DMS114 treated with DMSO at 0.1 percent for 48 hours (cell line): Measurements from ENCODE around the gene HTR2C.
"Not testable (repeated sequence)": the region's sequence is repeated elsewhere in the genome, so short reads cannot be mapped to it uniquely, and the experiment has no call there.

ENCODE experiments used
- DNase-seq: peaks from one replicate; lab custom pipeline; 2025; ENCODE audit not compliant: unreplicated experiment; lab: John Stamatoyannopoulos, UW

HTR2C gene

DNA sequence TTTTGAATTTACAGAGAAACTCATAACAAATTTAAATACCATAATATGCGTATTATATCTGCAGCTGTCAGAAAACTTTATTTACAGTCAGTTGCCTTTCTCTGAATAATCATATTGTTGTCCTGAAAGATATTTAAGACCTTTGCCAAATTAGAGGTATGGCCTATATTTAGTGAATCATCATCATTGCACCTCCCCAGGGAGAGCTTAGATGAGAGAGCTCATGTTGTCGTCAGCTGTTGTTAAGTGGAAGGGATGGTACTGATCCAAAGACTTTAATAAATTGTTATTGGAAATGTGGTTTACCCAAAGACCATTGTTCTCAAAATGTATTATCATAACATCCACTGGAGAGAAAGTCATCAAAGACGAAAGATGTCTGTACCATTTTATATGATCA lies 128.6 kb downstream of the HTR2C start:
- DNase-seq: no peak

DNA sequence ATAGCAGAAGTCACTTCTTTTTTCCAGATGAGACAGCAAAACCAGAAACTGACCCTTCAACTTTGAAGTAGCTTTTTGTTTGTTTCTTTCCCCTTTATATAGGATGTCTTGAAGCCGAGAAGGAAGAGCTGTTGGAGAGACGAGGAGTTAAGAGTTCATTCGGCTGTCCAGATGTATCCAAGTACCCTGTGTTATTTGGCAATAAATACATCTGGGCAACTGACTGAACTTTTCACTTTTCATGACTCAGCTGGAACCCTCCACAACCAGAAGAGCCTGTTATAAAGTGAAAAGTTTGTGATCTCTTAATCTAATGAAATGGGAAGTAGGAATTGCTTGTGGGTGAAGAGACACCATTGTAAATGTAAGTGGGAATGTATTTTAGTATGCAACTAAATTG lies 131.2 kb downstream of the HTR2C start:
- no peak for DNase-seq

DNA sequence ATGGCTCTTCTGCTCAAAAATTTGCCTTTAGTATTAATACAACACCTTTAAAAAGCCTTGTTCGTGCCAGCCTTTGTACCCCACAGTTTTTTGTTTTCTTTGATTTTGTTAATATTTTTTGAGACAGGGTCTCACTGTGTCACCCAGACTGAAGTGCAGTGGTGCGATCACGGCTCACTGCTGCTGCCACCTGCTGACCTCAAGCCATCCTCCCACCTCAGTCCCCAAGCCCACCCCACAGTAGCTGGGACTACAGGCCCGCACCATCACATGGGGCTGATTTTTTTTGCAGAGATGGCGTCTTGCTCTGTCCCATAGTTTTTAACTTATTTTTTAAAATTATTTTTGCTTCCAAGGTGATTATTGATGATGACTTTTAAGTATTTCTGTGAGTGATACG lies 134.0 kb downstream of the HTR2C start:
- no peak for DNase-seq

DNA sequence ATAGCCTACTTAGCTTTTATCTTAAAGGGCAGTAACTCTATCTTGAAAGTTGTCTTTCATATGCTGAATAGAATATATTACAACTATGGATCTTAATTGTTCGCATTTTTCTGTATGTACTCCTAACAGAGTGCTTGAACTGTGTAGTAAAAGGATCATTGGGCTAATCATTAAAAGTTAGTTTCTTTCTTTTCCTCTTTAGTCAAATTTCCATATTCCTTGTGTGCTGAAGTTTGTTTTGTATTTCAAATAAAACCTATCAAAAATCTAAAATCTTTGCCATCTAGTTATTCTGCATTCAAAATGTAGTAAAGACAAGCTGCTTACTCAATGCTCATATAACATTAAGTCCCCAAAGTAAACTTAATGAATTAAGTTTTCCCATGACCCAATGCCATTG lies 182.7 kb downstream of the HTR2C start:
- DNase-seq: no peak

DNA sequence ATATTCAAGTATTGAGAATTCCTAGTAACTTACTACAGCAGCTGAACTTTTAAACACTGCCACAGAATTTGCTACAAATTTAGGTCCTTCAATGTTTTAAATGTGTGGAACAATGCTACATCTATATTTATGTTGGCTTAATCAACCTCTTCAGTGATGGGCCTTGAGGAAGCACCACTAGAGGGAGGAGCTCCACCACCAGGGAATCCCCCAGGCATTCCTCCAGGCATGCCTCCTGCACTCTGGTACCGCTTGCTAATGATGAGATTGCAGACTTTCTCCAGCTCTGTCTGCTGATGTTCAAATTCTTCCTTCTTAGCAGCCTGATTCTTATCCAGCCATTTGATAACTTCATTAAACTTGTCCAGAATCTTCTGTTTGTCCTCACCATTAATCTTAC lies 190.8 kb downstream of the HTR2C start:
- DNase-seq: no peak

DNA sequence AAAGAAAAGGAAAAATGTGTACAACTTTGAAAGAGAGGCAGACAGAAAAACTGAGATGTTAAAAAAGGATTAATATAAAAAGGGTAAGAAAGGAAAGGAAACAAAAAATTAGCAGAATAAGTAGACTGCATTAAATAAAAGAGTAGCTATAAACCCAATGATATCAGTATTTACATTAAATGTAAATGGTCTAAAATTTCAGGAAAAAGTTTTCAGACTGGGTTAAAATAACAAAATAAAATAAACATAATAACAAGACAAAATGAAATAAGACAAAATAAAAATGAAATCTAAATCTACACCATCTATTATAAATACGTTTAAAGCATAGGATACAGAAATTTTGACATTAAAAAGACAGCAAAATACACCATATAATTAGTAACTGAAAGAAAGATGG lies 199.0 kb downstream of the HTR2C start:
- no peak for DNase-seq

DNA sequence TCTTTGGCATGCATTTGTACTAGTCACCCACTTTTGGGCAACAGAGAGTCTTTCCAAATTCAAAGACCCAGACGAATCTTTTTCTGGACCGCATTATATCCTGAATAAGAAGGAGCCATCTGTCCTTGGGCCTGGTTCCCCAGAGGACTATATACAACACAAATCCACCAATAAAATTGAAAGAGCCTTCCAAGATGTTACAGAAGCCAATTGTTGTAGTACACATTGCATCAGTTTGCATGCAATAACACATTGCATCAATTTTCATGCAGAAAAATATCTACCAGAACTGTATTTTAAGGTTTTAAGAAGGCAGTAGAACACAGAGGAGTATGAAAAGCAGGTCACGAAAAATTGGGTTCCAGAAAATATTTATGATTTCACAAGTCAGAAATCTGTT lies 203.2 kb downstream of the HTR2C start:
- DNase-seq: no peak

DNA sequence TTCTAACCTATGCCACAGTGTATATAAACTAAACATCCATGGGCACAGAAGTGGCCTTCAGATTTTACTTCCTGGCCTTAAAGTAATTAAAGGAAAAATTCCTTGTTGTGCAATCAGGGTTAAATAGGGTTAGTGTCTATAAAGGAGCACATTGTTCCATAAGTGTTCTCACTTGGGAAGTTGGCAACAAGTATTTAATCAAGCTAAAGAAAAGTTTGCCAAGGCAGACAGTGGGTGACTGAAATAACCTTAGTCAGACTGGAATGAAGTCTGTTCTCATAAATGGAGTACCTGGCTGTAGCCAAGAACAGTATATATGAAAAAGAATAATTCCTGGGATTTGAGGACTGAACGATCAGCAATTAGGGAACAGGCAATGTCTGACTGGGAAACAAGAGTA lies 213.6 kb downstream of the HTR2C start:
- no peak for DNase-seq

DNA sequence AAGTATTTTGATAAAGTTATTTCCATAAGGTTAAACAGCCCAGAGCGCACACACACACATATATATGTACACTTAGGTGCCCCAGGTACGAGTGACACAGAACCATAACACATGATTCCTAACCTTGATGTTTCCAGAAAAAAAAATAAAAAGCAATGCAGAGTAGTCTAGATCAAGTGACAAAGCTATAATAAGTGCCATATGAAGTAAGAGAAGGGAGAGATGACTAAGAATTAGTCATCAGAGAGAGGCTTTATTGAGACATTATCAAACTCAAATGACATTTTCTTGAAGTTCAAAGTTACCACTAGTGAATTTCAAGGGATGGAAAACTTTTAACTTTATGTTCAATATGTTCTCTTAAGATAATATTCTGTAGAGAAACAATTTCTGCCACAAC lies 215.0 kb downstream of the HTR2C start:
- no peak for DNase-seq

DNA sequence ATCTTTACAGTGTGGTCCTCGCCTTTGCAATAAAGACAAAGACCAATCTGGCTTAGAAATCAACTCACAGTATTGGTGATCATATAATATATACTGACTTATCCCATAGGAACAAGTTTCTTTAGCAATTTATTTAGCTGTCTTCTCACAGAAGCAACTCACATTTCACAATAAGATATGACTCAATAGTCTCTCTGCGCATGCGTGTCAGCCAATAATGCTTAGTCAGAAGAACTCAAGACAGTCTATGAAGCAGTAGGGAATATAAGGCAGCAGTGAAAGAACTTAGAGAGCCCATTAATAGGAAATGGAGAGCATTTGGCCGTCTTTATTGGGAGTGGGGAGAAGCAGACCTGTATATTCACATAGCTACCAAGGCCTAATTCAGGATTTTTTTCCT lies 216.8 kb downstream of the HTR2C start:
- no peak for DNase-seq

DNA sequence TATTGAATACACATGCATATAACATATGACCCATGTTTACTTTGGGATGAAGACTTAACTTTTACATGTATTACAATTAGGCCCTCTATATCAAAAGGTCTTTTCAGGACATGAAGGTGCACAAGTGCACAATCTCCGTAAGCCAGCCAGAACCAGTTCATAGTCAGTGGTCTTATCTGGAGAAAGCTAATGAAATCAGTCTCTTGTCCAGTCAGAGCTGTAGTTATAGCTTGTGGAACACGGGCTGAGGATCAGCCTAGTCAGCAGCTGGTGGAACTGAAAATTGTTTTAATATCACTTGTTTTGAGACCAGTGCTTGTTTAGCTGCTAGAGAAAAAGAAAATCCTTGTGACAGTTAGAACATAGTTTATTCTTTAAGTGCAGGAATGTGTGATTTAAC lies 235.6 kb downstream of the HTR2C start:
- DNase-seq: no peak

DNA sequence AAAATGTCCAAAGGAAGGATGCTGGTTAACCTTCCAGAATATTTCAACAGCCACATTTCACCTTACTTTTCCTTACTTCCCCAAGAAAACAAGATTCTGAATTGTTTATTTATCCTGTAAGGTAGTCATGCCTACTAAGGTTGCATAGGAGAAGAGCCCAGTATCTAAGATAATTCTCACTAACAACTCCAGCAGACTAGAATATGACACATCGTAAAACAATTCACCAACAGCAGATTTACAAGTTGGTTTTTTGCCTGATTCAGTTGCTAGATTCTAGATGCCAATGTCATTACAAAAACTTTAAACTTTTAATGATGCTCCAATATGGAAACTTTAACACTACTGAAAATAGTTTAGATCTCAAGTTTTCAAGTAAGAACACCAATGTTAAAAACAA lies 257.2 kb downstream of the HTR2C start:
- DNase-seq: no peak

DNA sequence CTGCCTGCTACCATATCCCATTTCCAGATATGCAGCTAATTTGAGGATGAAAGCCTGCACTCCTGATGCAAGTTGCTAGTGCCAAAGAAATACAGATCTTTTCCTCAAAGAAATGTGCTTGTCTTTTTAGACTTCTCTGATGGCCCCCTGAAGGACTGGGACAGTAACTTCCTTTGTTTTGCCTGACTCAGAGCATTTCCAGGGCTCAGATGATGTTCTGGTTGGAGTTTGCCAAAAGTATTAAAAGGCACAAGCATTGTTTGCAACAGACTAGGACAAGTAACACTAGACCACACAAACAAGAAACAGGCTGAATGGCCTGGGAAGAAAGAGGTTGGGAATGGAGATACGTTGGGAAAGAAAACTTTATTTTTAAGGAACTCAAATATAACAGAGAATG lies 258.3 kb downstream of the HTR2C start:
- no peak for DNase-seq

DNA sequence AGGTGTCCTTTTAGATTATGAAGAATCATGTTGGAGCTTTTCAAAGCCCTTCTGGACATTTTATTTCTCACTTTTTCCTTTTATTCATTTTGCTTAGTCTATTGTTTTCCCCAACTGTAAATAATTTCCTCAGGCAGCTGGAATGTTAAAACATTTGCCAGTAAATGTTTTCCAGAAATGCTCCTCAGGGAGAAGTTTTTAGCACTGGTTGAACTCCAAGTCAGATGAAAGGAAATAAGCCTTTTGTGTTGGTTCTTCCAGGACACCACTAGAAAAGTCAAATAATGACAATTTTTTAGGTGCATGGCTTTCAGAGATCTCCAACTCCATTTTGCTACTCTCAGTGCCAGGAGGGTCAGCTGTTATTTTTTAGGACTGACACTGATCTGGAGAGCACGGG lies 305.6 kb downstream of the HTR2C start:
- no peak for DNase-seq

DNA sequence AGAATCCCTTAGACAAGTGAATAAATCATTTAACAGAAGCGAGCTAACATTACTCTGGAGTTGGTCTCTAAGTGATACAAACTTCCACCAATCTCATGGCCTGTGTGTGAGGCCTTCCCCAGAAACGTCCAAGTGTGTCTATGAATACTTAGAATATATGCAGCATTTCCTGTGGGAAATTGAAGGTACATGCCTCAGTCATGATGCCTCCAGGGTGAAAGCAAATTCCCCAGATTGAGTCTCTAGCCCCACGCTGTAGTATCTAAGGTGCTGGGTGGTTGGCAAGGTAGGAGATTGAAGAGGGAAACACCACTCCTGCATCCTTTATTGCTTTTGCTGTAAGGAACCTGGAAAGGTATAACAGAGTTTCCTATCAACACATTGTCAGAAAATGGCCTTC lies 319.7 kb downstream of the HTR2C start:
- no peak for DNase-seq

DNA sequence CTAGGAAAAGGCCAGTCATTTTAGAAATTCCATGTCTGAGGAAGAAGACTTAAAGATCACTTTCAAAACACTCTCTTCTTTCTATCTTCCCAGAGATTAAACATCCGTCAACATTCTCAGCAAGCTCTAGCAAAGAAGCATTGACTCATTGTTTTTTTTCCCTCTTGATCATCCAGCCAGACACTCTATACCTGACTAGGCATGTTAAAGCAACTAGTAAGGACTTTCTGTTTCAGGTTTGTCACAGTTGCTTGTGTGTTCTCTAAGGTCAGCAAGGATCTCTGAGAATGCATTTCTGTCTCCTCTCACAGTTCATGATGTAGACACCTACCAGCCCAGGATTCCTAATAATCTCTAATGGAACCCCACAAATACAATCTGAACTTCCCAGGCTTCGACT lies 321.4 kb downstream of the HTR2C start:
- DNase-seq: no peak

DNA sequence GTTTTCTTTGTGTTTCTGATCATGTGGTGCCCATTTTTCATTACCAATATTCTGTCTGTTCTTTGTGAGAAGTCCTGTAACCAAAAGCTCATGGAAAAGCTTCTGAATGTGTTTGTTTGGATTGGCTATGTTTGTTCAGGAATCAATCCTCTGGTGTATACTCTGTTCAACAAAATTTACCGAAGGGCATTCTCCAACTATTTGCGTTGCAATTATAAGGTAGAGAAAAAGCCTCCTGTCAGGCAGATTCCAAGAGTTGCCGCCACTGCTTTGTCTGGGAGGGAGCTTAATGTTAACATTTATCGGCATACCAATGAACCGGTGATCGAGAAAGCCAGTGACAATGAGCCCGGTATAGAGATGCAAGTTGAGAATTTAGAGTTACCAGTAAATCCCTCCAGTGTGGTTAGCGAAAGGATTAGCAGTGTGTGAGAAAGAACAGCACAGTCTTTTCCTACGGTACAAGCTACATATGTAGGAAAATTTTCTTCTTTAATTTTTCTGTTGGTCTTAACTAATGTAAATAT lies 323.2 kb downstream of the HTR2C start:
- DNase-seq: no peak

DNA sequence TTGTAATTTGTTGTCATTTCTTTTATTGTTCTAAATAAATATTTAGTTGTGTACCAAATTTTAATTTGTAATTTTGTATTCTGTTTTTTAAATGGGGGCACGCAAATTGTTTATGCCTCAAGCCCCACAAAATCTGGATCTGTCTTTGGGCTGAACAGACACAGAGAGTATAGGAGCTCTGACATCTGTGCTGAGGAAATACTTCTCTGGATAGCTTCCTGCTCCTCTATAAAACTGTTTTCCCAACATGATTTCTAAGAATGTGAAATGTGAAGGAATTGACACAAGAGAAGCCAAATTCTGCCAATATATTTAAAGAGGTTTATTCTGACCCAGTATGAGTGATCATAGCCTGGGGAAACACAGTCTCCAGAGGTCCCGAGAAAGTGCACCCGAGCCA lies 340.5 kb downstream of the HTR2C start:
- DNase-seq: no peak

DNA sequence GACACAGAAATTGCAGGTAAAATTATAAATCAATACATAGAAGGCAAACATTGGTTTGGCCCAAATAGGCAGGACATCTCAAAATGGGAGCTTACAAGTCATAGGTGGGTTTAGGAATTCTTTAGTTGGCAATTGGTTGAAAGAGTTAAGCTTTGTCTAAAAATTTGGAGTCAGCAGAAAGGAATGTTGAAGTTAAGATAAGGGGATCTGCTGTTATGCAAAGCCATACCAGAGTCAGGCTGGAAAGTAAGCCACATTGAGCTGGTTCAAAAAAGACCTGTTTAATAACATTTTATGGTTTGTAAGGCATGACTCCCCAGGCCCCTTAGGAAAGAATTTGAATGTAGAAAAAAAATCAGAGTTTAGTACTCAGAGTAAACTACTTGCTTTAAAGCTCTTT lies 341.0 kb downstream of the HTR2C start:
- no peak for DNase-seq

DNA sequence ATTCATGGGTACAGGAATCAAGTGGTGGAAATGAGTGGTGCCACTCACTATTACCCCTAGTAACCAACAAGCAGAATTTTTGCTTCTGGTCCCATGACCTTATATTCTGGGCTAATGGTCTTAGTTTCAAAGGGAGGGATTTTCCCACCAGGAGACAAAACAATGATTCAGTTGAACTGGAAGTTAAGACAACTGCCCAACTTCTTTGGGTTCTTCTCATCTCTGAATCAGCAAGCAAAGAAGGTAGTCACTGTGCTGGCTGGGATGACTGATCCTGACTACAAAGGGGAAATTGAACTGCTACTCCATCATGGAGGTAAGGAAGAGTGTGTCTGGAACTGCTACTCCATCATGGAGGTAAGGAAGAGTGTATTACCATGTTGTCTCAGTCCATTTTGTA lies 346.3 kb downstream of the HTR2C start:
- no peak for DNase-seq

DNA sequence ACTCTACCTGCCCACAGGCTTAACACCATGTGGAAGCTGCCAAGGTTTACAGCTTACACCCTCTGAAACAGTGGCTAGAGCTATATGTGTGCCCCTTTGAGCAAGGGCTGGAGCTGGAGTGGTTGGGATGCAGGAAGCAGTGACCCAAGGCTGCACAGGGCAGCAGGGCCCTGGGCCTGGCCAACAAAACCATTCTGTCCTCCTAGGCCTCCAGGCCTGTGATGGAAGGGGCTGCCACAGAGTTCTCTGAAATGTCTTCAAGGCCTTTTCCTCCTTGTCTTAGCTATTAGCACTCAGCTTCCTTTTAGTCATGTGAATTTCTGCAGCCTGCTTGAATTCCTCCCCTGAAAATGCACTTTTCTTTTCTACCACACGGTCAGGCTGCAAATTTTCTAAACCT lies 348.7 kb downstream of the HTR2C start:
- no peak for DNase-seq

DNA sequence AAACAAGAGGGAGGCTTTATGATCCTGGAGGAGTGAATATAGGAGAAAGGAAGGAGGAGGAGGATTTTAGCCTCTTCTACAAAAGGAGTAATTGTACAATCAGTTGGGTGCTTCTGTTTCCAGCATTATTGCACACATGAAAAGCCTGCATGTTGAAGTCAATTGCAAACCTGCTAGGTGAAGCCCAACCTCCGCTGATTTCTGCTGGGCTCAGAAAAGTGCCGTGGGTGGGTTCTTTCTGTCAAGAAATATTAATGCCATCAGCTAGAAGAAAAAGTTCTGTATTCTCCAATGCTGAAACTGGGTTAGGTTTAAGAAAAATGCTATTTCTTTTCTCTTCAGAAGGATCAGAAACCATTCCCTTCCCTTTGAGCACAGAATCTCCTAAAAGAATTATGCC lies 349.4 kb downstream of the HTR2C start:
- not testable (repeated sequence) for DNase-seq

DNA sequence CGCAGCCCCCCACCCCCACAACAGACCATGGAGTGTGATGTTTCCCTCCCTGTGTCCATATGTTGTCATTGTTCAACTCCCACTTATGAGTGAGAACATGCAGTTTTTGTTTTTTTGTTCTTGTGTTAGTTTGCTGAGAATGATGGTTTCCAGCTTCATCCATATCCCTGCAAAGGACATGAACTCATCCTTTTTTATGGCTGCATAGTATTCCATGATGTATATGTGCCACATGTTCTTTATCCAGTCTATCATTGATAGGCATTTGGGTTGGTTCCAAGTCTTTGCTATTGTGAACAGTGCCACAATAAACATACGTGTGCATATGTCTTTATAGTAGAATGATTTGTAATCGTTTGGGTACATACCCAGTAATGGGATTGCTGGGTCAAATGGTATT lies 353.2 kb downstream of the HTR2C start:
- DNase-seq: not testable (repeated sequence)

DNA sequence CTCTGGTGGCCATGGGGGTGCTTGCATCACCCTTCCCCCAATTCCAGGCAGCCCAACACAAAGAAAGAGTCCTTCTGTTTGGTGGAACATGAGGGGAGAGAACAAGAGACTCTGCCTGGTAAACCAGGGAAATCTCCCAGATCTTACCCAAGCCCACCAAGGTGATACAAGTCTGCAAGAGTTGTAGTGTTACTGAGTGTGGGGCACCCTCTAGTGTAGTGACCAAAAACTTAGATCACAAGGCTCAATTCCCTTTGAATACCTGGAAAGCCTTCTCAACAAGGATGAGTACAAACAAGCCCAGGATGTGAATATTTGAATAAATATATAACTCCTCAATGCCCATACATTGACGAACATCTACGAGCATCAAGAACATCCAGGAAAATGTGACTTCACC lies 368.8 kb downstream of the HTR2C start:
- no peak for DNase-seq
